Breast epithelium (tissue), 3 donors: ENCODE results near the gene NKX2-3.

ENCODE experiments used
- POLR2A ChIP-seq: fragments of 450-650 bp; IDR thresholded peaks from one replicate; pipeline ENCODE4 v1.6.1; 2016; ENCODE audit warnings: antibody characterized with exemption, mild to moderate bottlenecking, moderate library complexity
- TF ChIP-seq, protein P1 (sequence below), 3 donors: fragments of 450-650 bp; IDR thresholded peaks; one replicate each; pipeline ENCODE4 v1.5.1; 2016 to 2017; ENCODE audit warnings: antibody characterized with exemption in 3 of 3, mild to moderate bottlenecking in 3 of 3, moderate library complexity in 3 of 3

GRCh38 chr10:99539120-99539519 is 6.4 kb downstream of the NKX2-3 start:
- TF ChIP-seq POLR2A = no peak
- TF ChIP-seq, protein P1, sequence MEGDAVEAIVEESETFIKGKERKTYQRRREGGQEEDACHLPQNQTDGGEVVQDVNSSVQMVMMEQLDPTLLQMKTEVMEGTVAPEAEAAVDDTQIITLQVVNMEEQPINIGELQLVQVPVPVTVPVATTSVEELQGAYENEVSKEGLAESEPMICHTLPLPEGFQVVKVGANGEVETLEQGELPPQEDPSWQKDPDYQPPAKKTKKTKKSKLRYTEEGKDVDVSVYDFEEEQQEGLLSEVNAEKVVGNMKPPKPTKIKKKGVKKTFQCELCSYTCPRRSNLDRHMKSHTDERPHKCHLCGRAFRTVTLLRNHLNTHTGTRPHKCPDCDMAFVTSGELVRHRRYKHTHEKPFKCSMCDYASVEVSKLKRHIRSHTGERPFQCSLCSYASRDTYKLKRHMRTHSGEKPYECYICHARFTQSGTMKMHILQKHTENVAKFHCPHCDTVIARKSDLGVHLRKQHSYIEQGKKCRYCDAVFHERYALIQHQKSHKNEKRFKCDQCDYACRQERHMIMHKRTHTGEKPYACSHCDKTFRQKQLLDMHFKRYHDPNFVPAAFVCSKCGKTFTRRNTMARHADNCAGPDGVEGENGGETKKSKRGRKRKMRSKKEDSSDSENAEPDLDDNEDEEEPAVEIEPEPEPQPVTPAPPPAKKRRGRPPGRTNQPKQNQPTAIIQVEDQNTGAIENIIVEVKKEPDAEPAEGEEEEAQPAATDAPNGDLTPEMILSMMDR (IDR thresholded peaks at IDR 0.05) = no peak
